SK-N-SH treated with all-trans-retinoic acid at 6 μM for 48 hours (cell line): Measurements from ENCODE around the gene USP28.
"Not testable (repeated sequence)": the region's sequence is repeated elsewhere in the genome, so short reads cannot be mapped to it uniquely, and the experiment has no call there.

Experiments
- ATAC-seq: fragments of 200-7000 bp; cut with Tn5 transposase; 3 replicates; pipeline ENCODE4 v1.9.1; 2020; ENCODE audit warnings: mild to moderate bottlenecking, moderate library complexity
- ARNTL ChIP-seq: fragments of 450-650 bp; formaldehyde crosslinking; IDR thresholded peaks from 2 replicates; pipeline ENCODE4 v1.5.0; 2020; ENCODE audit warnings: low read depth, mild to moderate bottlenecking, moderate library complexity, borderline replicate concordance
- CSDC2 ChIP-seq: fragments of 250-450 bp; sonication (Bioruptor Pico); IDR thresholded peaks from 2 replicates; pipeline ENCODE4 v1.5.0; 2020; ENCODE audit warnings: mild to moderate bottlenecking, moderate library complexity
- ESRRG ChIP-seq: fragments of 250-450 bp; sonication (Bioruptor Pico); IDR thresholded peaks from 2 replicates; pipeline ENCODE4 v1.6.1; 2021; ENCODE audit warnings: mild to moderate bottlenecking
- GLIS3 ChIP-seq: fragments of 250-450 bp; sonication (Bioruptor Pico); IDR thresholded peaks from 2 replicates; pipeline ENCODE4 v1.5.0; 2020; ENCODE audit warnings: mild to moderate bottlenecking, moderate library complexity
- RARB ChIP-seq: fragments of 250-450 bp; sonication (Bioruptor Pico); IDR thresholded peaks from 2 replicates; pipeline ENCODE4 v1.8.0; 2021; ENCODE audit warnings: mild to moderate bottlenecking, moderate library complexity
- TCF4 ChIP-seq: fragments of 250-450 bp; sonication (Bioruptor Pico); IDR thresholded peaks from 2 replicates; pipeline ENCODE4 v1.8.0; 2021; ENCODE audit warnings: mild to moderate bottlenecking, moderate library complexity, borderline replicate concordance
- TOX ChIP-seq: fragments of 250-450 bp; sonication (Bioruptor Pico); IDR thresholded peaks from 2 replicates; pipeline ENCODE4 v1.8.0; 2021; ENCODE audit warnings: mild to moderate bottlenecking, moderate library complexity, borderline replicate concordance
- ZC3H10 ChIP-seq: fragments of 250-450 bp; sonication (Bioruptor Pico); IDR thresholded peaks from 2 replicates; pipeline ENCODE4 v1.5.1; 2021; ENCODE audit warnings: mild to moderate bottlenecking, moderate library complexity
- ZFP3 ChIP-seq: fragments of 250-450 bp; sonication (Bioruptor Pico); IDR thresholded peaks from 2 replicates; pipeline ENCODE4 v1.5.0; 2020; ENCODE audit warnings: mild to moderate bottlenecking, moderate library complexity
- ZFP30 ChIP-seq: fragments of 450-650 bp; formaldehyde crosslinking; IDR thresholded peaks from 2 replicates; pipeline ENCODE4 v1.5.0; 2022; ENCODE audit warnings: mild to moderate bottlenecking, moderate library complexity
- ZNF565 ChIP-seq: fragments of 450-650 bp; formaldehyde crosslinking; conservative IDR thresholded peaks from 2 replicates; pipeline ENCODE4 v1.5.0; 2020; ENCODE audit warnings: low read depth, mild to moderate bottlenecking, moderate library complexity
- ZNF70 ChIP-seq: fragments of 450-650 bp; formaldehyde crosslinking; IDR thresholded peaks from 2 replicates; pipeline ENCODE4 v1.5.0; 2020; ENCODE audit warnings: mild to moderate bottlenecking, moderate library complexity
- ZNF8 ChIP-seq: fragments of 450-650 bp; formaldehyde crosslinking; IDR thresholded peaks from 2 replicates; pipeline ENCODE4 v1.5.0; 2020; ENCODE audit warnings: mild to moderate bottlenecking, moderate library complexity
- TF ChIP-seq, protein P1 (sequence below): fragments of 250-450 bp; sonication (Bioruptor Pico); IDR thresholded peaks from 2 replicates; pipeline ENCODE4 v1.8.0; 2020; ENCODE audit warnings: mild to moderate bottlenecking, moderate library complexity, borderline replicate concordance
- TF ChIP-seq, protein P2 (sequence below): fragments of 250-450 bp; sonication (Bioruptor Pico); IDR thresholded peaks from 2 replicates; pipeline ENCODE4 v1.5.1; 2020; ENCODE audit warnings: low read depth, mild to moderate bottlenecking, moderate library complexity
- TF ChIP-seq, protein P3 (sequence below): fragments of 250-450 bp; sonication (Bioruptor Pico); IDR thresholded peaks from 2 replicates; pipeline ENCODE4 v1.8.0; 2021; ENCODE audit warnings: low read depth, mild to moderate bottlenecking, moderate library complexity, borderline replicate concordance
- TF ChIP-seq, protein P4 (sequence below): fragments of 250-450 bp; sonication (Bioruptor Pico); IDR thresholded peaks from 2 replicates; pipeline ENCODE4 v1.5.0; 2020; ENCODE audit warnings: mild to moderate bottlenecking, moderate library complexity
- TF ChIP-seq, protein P5 (sequence below): fragments of 250-450 bp; sonication (Bioruptor Pico); IDR thresholded peaks from 2 replicates; pipeline ENCODE4 v1.5.1; 2021; ENCODE audit warnings: mild to moderate bottlenecking, moderate library complexity

The USP28 gene

DNA sequence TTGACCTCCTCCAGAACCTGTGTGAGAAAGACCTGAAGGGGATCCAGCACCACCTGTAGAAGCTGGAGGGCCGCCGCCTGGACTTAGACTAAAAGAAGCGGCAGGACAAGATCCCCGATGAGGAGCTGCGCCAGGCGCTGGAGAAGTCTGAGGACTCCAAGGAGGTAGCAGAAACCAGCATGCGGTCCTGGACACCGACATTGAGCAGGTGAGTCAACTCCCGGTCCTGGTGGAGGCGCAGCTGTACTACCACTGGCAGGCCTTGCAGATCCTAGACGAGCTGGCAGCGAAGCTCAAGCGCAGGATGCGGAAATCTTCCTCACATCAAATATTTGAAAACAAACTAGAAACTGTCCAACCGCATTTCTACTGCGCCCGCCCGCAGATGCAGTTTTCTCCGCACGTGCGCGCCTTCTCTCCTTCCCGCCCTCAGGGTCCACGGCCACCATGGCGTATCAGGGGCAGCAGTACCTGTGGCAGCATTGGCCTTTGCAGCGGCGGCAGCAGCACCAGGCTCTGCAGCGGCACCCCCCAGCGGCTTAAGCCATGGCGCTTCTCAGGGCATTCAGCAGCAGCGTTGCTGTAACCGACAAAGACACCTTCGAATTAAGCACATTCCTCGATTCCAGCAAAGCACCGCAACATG lies 85.6 kb downstream of the USP28 start:
- no peak for ATAC-seq
- TF ChIP-seq ZFP3 (CRISPR knock-in tag): no peak
- TF ChIP-seq, protein P1, sequence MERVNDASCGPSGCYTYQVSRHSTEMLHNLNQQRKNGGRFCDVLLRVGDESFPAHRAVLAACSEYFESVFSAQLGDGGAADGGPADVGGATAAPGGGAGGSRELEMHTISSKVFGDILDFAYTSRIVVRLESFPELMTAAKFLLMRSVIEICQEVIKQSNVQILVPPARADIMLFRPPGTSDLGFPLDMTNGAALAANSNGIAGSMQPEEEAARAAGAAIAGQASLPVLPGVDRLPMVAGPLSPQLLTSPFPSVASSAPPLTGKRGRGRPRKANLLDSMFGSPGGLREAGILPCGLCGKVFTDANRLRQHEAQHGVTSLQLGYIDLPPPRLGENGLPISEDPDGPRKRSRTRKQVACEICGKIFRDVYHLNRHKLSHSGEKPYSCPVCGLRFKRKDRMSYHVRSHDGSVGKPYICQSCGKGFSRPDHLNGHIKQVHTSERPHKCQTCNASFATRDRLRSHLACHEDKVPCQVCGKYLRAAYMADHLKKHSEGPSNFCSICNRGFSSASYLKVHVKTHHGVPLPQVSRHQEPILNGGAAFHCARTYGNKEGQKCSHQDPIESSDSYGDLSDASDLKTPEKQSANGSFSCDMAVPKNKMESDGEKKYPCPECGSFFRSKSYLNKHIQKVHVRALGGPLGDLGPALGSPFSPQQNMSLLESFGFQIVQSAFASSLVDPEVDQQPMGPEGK (CRISPR knock-in tag): no peak
- no peak for TF ChIP-seq ARNTL (CRISPR knock-in tag)
- TF ChIP-seq, protein P2, sequence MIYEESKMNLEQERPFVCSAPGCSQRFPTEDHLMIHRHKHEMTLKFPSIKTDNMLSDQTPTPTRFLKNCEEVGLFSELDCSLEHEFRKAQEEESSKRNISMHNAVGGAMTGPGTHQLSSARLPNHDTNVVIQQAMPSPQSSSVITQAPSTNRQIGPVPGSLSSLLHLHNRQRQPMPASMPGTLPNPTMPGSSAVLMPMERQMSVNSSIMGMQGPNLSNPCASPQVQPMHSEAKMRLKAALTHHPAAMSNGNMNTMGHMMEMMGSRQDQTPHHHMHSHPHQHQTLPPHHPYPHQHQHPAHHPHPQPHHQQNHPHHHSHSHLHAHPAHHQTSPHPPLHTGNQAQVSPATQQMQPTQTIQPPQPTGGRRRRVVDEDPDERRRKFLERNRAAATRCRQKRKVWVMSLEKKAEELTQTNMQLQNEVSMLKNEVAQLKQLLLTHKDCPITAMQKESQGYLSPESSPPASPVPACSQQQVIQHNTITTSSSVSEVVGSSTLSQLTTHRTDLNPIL (CRISPR knock-in tag): no peak
- no peak for TF ChIP-seq ZC3H10 (CRISPR knock-in tag)
- TF ChIP-seq, protein P3, sequence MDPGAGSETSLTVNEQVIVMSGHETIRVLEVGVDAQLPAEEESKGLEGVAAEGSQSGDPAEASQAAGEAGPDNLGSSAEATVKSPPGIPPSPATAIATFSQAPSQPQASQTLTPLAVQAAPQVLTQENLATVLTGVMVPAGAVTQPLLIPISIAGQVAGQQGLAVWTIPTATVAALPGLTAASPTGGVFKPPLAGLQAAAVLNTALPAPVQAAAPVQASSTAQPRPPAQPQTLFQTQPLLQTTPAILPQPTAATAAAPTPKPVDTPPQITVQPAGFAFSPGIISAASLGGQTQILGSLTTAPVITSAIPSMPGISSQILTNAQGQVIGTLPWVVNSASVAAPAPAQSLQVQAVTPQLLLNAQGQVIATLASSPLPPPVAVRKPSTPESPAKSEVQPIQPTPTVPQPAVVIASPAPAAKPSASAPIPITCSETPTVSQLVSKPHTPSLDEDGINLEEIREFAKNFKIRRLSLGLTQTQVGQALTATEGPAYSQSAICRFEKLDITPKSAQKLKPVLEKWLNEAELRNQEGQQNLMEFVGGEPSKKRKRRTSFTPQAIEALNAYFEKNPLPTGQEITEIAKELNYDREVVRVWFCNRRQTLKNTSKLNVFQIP (CRISPR knock-in tag): no peak
- no peak for TF ChIP-seq ZNF565 (CRISPR knock-in tag)
- TF ChIP-seq GLIS3 (CRISPR knock-in tag): no peak
- TF ChIP-seq, all 23 proteins: peak for 0

DNA sequence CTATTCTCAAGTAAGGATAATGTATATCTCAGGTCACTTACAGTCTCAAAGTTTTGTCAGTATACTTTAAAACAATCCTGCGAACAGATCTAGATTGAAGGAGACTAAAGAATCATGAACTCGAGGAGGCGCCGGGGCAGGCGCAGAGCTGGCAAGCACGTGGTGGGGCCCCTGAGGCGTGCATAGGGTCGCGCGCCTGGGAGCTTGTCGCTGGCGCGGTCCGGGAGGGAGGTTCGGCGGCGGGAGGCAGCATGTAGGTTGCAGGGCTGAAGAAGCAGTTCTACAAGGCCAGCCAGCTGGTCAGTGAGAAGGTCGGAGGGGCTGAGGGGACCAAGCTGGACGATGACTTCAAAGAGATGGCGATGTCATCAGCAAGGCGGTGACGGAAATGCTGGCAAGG lies 86.4 kb downstream of the USP28 start:
- not testable (repeated sequence) for ATAC-seq

DNA sequence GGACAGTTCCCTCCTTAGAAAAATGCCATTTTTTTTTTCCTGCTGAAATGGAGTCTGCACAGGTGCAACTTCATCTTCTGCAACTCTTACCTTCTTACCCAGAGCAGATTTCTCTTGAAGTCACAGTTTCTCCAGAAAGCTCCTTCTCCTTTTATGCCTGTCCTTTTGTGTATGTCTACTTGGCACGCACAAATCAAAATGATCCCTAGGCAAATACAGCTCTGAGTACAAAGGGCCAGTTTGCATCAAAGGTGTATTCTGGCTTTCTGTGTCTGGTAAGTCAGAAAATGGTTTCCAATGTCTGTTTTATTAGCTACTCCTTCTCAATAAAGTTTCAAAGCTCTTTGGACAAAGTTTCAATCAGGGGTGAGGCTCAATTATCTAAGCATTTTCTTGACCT lies 93.2 kb downstream of the USP28 start:
- ATAC-seq: no peak
- TF ChIP-seq CSDC2 (CRISPR knock-in tag) (no peak), ZC3H10 (CRISPR knock-in tag) (no peak), ESRRG (CRISPR knock-in tag) (no peak), ZNF70 (CRISPR knock-in tag) (no peak), TOX (no peak), TCF4 (CRISPR knock-in tag) (no peak), ZFP30 (CRISPR knock-in tag) (no peak), RARB (CRISPR knock-in tag) (no peak), ARNTL (CRISPR knock-in tag) (no peak), ZNF8 (CRISPR knock-in tag) (no peak), ZFP3 (CRISPR knock-in tag) (no peak)
- TF ChIP-seq, protein P4, sequence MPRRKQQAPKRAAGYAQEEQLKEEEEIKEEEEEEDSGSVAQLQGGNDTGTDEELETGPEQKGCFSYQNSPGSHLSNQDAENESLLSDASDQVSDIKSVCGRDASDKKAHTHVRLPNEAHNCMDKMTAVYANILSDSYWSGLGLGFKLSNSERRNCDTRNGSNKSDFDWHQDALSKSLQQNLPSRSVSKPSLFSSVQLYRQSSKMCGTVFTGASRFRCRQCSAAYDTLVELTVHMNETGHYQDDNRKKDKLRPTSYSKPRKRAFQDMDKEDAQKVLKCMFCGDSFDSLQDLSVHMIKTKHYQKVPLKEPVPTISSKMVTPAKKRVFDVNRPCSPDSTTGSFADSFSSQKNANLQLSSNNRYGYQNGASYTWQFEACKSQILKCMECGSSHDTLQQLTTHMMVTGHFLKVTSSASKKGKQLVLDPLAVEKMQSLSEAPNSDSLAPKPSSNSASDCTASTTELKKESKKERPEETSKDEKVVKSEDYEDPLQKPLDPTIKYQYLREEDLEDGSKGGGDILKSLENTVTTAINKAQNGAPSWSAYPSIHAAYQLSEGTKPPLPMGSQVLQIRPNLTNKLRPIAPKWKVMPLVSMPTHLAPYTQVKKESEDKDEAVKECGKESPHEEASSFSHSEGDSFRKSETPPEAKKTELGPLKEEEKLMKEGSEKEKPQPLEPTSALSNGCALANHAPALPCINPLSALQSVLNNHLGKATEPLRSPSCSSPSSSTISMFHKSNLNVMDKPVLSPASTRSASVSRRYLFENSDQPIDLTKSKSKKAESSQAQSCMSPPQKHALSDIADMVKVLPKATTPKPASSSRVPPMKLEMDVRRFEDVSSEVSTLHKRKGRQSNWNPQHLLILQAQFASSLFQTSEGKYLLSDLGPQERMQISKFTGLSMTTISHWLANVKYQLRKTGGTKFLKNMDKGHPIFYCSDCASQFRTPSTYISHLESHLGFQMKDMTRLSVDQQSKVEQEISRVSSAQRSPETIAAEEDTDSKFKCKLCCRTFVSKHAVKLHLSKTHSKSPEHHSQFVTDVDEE (CRISPR knock-in tag): no peak
- TF ChIP-seq, protein P5, sequence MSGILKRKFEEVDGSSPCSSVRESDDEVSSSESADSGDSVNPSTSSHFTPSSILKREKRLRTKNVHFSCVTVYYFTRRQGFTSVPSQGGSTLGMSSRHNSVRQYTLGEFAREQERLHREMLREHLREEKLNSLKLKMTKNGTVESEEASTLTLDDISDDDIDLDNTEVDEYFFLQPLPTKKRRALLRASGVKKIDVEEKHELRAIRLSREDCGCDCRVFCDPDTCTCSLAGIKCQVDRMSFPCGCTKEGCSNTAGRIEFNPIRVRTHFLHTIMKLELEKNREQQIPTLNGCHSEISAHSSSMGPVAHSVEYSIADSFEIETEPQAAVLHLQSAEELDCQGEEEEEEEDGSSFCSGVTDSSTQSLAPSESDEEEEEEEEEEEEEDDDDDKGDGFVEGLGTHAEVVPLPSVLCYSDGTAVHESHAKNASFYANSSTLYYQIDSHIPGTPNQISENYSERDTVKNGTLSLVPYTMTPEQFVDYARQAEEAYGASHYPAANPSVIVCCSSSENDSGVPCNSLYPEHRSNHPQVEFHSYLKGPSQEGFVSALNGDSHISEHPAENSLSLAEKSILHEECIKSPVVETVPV: no peak
- TF ChIP-seq, protein P1 (CRISPR knock-in tag): no peak
- TF ChIP-seq, all 23 proteins: peak for 0
